Uterus (tissue), 2 donors: ENCODE data around the gene LRRC28.

Experiments used
- CTCF ChIP-seq, 4 experiments: fragments of 200-600 bp in 2 of 4; fragments of 450-650 bp in 2 of 4; sonication (generic) in 2 of 4; IDR thresholded peaks; one replicate each; pipeline ENCODE4 v1.5.1; 2016 to 2019; ENCODE audit warnings: antibody characterized with exemption in 4 of 4, mild to moderate bottlenecking in 2 of 4, moderate library complexity in 1 of 4
- POLR2A ChIP-seq, 2 donors: fragments of 450-650 bp; IDR thresholded peaks; one replicate each; pipeline ENCODE4 v1.6.1; 2016; ENCODE audit warnings: antibody characterized with exemption in 2 of 2, mild to moderate bottlenecking in 1 of 2, moderate library complexity in 1 of 2

- TF ChIP-seq CTCF (IDR thresholded peaks at IDR 0.05) (no peak), POLR2A (IDR thresholded peaks at IDR 0.05) (no peak)
Measured at GRCh38 chr15:99439524-99439835, 188.2 kb downstream of the LRRC28 start.
